HepG2 (cell line): Measurements from ENCODE around the gene NPPA. TPM values are rescaled to one million over a fixed set of nuclear protein-coding genes. Genes with fewer than 3 reads are reported as not detected.

ENCODE experiments used
- ARNTL ChIP-seq: sonication (generic); formaldehyde crosslinking; IDR thresholded peaks from 2 replicates; pipeline ENCODE4 v1.4.0; 2020; ENCODE audit warnings: mild to moderate bottlenecking, missing genetic modification reagents
- ERF ChIP-seq: IDR thresholded peaks from 2 replicates; pipeline ENCODE4 v1.6.1; 2018; ENCODE audit warnings: missing biosample characterization, missing genetic modification reagents
- FOXC1 ChIP-seq: sonication (generic); formaldehyde crosslinking; IDR thresholded peaks from 2 replicates; pipeline ENCODE4 v1.8.0; 2022; ENCODE audit warnings: mild to moderate bottlenecking, missing genetic modification reagents, borderline replicate concordance
- GFI1 ChIP-seq: sonication (generic); formaldehyde crosslinking; IDR thresholded peaks from 2 replicates; pipeline ENCODE4 v1.5.0; 2020; ENCODE audit warnings: missing genetic modification reagents, mild to moderate bottlenecking, borderline replicate concordance
- HNF4G ChIP-seq, 2 experiments: sonication (generic) in 1 of 2; formaldehyde crosslinking in 1 of 2; IDR thresholded peaks; 2 replicates each; pipeline versions ENCODE4 v1.4.0 to v1.6.1; 2011 to 2020; ENCODE audit warnings: borderline replicate concordance in 2 of 2, low read depth in 2 of 2, mild to moderate bottlenecking in 2 of 2, low read length in 1 of 2, missing genetic modification reagents in 1 of 2, moderate library complexity in 1 of 2
- NR2F6 ChIP-seq, 2 experiments: IDR thresholded peaks; 2 replicates each; pipeline ENCODE4 v1.6.1; 2016; ENCODE audit warnings: antibody characterized with exemption in 1 of 2, mild to moderate bottlenecking in 1 of 2
- ZNF121 ChIP-seq: sonication (generic); formaldehyde crosslinking; IDR thresholded peaks from 2 replicates; pipeline ENCODE4 v1.5.0; 2020; ENCODE audit warnings: mild to moderate bottlenecking, missing genetic modification reagents
- ZNF292 ChIP-seq: sonication (generic); formaldehyde crosslinking; IDR thresholded peaks from 2 replicates; pipeline ENCODE4 v1.8.1; 2022; ENCODE audit warnings: mild to moderate bottlenecking, low read depth, missing genetic modification reagents, borderline replicate concordance
- ZNF629 ChIP-seq: sonication (generic); formaldehyde crosslinking; conservative IDR thresholded peaks from 2 replicates; pipeline ENCODE4 v1.5.0; 2020; ENCODE audit warnings: missing genetic modification reagents
- polyA plus RNA-seq, 8 experiments: library from polyadenylated mRNA; depleted of rRNA in 3 of 8; stranded (reverse) in 7 of 8; unstranded in 1 of 8; fragments of >200 nt; fragmentation: Illumina TruSeq in 4 of 8; extraction: Trizol in 4 of 8; gene quantifications; 2 replicates each; pipeline versions ENCODE4 v1.2.1 to v1.2.3, GENCODE V29; 2011 to 2016; ENCODE audit warnings: low read depth in 4 of 8, missing spikeins in 1 of 8, mixed read lengths in 1 of 8; ENCODE audit not compliant: insufficient read depth in 1 of 8
- total RNA-seq, 5 experiments: library from RNA; depleted of rRNA; stranded (reverse); fragments of >200 nt; fragmentation: Illumina TruSeq; extraction: Trizol; gene quantifications; 2 replicates each; pipeline ENCODE4 v1.2.3, GENCODE V29; 2016; ENCODE audit warnings: low read depth in 1 of 5
- TF ChIP-seq, protein P1 (sequence below): sonication (generic); formaldehyde crosslinking; IDR thresholded peaks from 2 replicates; pipeline ENCODE4 v1.4.0; 2020; ENCODE audit warnings: missing genetic modification reagents, mild to moderate bottlenecking, borderline replicate concordance
- TF ChIP-seq, protein P2 (sequence below): sonication (generic); formaldehyde crosslinking; IDR thresholded peaks from 2 replicates; pipeline ENCODE4 v1.5.0; 2020; ENCODE audit warnings: mild to moderate bottlenecking, missing genetic modification reagents

Gene NPPA
- total and polyA plus RNA-seq, 2 of the 13 experiments (the other 11 are each of a cell fraction or from before 2014, with no cell fraction given) = not detected

DNA sequence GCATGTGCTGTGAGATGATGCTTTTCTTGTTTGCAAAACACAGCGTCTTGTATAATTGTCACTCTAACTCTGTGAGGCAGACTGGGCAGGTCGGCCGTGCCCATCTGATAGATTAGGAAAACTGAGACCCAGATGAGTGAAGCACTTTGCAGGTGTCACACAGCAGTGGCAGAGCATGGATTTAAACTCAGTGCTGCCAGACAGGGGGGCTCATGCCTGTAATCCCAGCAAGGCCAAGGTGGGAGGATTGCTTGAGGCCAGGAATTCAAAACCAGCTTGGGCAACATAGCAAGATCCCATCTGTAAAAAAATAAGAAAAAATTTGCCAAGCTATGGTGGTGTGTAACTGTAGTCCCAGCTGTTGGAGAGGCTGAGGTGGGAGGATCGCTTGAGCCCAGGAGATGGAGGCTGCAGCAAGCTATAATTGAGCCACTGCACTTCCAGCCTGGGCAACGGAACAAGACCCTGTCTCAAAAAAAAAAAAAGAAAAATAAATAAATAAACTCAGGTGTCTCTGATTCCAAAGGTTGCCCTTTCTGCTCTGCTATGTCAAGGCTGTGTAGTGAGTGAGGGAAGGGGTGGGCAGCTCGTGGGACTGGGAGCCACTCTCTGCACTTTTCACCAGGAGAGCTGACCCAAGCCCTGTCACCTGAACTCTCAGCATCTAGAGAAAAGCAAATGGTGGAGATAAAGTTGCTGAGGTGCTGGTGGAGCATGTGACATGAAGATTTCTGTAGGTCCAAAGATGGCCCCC lies 44.0 kb upstream of the NPPA start (continued):
- peak; percentile 10; the same call in 1 of the 2 replicates for TF ChIP-seq ZNF292 (CRISPR knock-in tag)
- TF ChIP-seq HNF4G (IDR thresholded peaks at IDR 0.05; ENCODE audit: borderline replicate concordance, low read depth, low read length) = peak; percentile 43; the same call in 1 of the 2 replicates
- no peak for TF ChIP-seq HNF4G (CRISPR knock-in tag; IDR thresholded peaks at IDR 0.05; ENCODE audit: borderline replicate concordance, low read depth)
- no peak for TF ChIP-seq ERF (CRISPR knock-in tag)
- TF ChIP-seq, protein P1, sequence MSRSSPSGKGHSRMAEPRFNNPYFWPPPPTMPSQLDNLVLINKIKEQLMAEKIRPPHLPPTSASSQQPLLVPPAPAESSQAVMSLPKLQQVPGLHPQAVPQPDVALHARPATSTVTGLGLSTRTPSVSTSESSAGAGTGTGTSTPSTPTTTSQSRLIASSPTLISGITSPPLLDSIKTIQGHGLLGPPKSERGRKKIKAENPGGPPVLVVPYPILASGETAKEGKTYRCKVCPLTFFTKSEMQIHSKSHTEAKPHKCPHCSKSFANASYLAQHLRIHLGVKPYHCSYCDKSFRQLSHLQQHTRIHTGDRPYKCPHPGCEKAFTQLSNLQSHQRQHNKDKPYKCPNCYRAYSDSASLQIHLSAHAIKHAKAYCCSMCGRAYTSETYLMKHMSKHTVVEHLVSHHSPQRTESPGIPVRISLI (CRISPR knock-in tag) = peak; percentile 75; the same call in 1 of the 2 replicates
- 0 out of 2 replicates have a peak, but pooled peaks have one; percentile 44 for TF ChIP-seq ARNTL (CRISPR knock-in tag)
- TF ChIP-seq GFI1 (CRISPR knock-in tag) = no peak
- TF ChIP-seq FOXC1 (CRISPR knock-in tag) = 0 out of 2 replicates have a peak, but pooled peaks have one; percentile 22
- peak; percentile 88 for TF ChIP-seq ZNF121 (CRISPR knock-in tag)
- peak; percentile 94 for TF ChIP-seq ZNF629 (CRISPR knock-in tag)
- TF ChIP-seq, protein P2, sequence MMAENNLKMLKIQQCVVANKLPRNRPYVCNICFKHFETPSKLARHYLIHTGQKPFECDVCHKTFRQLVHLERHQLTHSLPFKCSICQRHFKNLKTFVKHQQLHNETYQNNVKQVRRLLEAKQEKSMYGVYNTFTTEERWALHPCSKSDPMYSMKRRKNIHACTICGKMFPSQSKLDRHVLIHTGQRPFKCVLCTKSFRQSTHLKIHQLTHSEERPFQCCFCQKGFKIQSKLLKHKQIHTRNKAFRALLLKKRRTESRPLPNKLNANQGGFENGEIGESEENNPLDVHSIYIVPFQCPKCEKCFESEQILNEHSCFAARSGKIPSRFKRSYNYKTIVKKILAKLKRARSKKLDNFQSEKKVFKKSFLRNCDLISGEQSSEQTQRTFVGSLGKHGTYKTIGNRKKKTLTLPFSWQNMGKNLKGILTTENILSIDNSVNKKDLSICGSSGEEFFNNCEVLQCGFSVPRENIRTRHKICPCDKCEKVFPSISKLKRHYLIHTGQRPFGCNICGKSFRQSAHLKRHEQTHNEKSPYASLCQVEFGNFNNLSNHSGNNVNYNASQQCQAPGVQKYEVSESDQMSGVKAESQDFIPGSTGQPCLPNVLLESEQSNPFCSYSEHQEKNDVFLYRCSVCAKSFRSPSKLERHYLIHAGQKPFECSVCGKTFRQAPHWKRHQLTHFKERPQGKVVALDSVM (CRISPR knock-in tag) = peak; percentile 91
- peak; percentile 26; the same call in 1 of the 2 replicates for TF ChIP-seq NR2F6 (IDR thresholded peaks at IDR 0.05)
- TF ChIP-seq NR2F6 (CRISPR knock-in tag; IDR thresholded peaks at IDR 0.05) = no peak
- TF ChIP-seq, all 625 proteins: peak for 14
